Left renal cortex interstitium (tissue), 4 donors: ENCODE measurements around the gene GOLGA3. TPM values are rescaled to one million over a fixed set of nuclear protein-coding genes. Genes with fewer than 3 reads are reported as not detected.

Source experiments
- DNase-seq, 4 donors: peaks; one replicate each; pipeline ENCODE4 v3.0.0-alpha.2; 2013; ENCODE audit warnings: low read depth in 4 of 4, low spot score in 2 of 4, missing footprints in 1 of 4
- polyA plus RNA-seq, 4 donors: library from polyadenylated mRNA; unstranded; fragments of 120-200 nt; gene quantifications; one replicate each; pipeline ENCODE4 v1.2.1, GENCODE V29; 2013; ENCODE audit not compliant: insufficient read length in 4 of 4

GOLGA3 gene
- polyA plus RNA-seq, 4 donors, result 23.2 to 38.4 (median 31.0) TPM

DNA sequence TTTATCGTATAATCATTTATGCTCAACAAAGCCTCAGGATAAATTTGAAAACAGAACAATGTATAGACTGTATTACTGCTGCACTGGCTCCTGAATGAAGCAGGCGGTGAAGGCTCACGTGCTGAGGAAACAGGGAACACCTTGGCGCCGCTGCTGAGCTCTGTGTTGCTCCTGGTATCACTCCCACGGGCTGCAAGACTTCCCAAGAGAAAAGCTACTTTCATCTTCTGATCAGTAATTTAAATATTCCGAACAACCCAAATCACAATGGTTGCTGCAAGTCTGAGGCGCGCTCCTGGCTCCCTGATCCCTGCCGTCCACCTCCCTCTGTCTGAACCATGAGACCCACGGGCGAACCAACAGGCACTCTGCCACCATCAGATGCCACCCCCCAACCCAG is 102.3 kb downstream of the GOLGA3 start:
- DNase-seq, result no peak

GRCh38 chr12:132724506-132725241 is 104.0 kb downstream of the GOLGA3 start:
- DNase-seq, result no peak

DNA sequence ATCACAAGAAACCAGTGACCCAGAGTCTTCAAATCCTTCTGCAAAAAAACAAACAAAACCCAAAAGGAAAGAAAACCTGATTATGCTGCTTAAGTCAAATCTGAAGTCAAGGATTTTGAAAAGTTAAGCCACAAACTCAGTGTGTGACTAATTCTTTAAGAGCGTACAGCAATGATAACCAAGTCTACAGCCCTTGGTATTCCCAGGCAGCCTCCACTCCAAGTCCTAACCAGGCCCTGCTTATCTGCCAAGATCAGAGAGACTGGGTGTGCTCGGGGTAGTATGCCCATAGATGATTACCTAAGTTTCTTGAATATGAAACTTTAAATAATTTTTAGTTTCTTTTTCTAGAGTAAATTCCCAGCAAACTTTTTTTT is 104.9 kb downstream of the GOLGA3 start:
- no peak for DNase-seq

DNA sequence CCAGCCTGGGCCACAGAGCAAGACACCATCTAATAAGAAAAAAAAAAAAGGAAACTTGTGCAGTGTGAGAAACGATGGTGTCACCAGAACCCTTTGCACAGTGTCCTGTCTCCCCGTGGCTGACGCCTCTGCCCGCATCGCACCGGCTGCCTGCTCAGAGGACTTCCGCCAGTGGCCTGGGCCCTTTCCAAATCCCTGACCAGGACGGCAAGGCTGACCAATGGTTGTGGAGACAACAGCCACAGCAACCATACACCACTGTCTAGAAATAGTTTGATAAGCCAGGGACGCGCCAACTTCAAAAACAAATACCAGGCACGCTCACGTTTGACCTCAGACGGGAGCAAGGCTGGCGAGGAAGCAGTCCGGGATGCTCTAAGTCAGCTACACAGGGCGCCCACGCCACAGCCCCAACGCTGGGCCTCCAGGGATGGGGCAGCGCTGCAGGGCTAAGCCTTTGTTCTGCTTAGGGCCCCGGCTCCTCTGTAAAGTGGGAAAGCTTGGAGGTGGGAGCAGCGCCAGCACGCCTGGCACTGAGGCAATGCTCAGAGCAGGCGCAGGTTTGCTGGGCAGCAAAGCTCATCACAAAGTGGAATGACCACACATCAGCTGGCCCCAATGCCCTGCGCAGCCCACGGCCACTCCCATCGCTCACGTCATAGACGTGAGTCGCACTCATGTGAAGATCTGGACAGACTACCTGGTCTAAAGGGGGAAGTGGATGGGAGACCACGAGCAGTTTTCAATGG is 105.5 kb downstream of the GOLGA3 start:
- no peak for DNase-seq

DNA sequence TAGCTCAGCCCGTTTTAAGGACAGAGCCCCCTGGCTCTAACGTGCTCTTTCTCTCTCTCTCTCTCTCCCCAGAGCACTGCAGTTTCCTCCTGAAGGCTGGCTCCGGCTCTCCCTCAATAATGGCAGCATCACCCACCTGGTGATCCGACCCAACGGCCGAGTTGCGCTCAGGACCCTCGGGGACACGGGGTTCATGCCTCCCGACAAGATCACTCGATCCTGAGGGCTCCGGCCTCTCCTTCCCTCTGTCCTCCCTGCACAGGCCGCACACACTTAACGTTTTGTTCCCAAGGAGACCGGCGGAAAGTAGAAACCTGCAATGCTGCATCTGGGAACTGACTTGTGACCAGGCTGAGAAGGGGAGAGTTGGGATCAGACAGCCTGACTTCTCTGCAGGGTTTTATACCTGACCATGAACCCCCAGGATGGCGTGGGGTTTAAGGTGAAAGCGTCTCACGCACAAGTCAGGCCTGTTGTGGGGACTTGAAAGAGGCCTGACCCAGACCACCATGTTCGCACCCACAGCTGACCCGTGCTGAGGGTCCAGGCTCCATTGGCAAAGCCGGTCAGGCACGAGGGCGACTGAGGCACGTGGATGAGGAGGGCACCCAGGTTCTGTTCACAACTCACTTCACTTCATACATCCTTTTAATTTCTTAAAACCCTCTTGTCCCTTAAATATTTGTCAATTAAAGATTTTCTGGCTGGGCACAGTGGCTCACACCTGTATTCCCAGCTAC is 107.9 kb downstream of the GOLGA3 start:
- DNase-seq, result no peak

GRCh38 chr12:132719954-132720324 is 108.7 kb downstream of the GOLGA3 start:
- no peak for DNase-seq

DNA sequence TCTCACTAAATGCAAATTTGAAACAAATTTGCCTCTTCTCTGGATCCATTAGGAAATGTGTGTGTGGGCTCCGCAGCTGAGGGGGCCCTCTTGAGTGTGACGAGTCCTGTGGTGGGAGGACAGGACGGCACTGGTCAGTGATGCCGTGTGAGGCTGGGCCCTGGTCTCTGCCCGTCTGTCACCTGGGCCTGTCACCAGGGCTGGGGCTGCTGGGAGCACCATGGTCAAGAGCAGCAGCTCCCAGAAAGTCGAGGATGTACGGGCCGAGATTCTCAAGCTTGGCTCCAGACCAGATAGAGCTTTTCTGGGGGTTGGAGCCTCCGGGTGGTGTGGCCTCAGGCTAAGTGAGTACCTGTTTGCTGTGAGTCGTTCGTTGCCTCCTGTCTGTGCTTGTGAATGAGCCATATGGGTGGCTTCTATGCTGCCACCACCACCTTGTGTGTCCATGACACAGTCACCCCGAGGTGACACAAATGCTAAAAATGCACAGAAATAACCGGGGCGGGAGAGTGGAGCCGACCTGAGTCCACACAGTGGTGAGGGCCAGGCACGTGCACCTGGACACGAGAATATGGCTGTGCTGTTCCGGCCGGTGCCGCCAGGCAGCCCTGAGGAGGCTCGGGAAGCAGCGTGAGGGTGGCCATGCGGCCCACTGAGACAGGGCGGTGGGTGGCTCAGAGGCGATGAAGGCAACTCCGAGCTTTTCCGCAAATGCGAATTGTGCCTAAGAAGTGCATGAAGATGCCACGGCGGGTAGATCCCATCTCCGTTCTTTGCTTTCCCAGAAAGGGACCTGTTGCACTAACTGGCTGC is 109.3 kb downstream of the GOLGA3 start:
- no peak for DNase-seq

Other genes starting within 250 kb of the GOLGA3 start
- 1 to 10 TPM; 1.5 to 5.1 (median 3.0) TPM for gene LRCOL1, start 218.3 kb downstream of the GOLGA3 start, polyA plus RNA-seq
- 1 to 10 TPM in 3 of 4 donors, under 1 TPM in 1; 0.97 to 3.0 (median 1.7) TPM for gene P2RX2, start 210.1 kb downstream of the GOLGA3 start, polyA plus RNA-seq
- gene POLE, start 141.5 kb downstream of the GOLGA3 start, polyA plus RNA-seq, result 10 to 100 TPM; 36.7 to 68.0 (median 53.0) TPM
- gene PXMP2, start 141.3 kb downstream of the GOLGA3 start, polyA plus RNA-seq, result 10 to 100 TPM; 56.6 to 72.3 (median 59.0) TPM
- gene PGAM5, start 118.0 kb downstream of the GOLGA3 start, polyA plus RNA-seq, result 10 to 100 TPM; 17.5 to 28.6 (median 25.5) TPM
- 10 to 100 TPM; 49.0 to 89.5 (median 71.2) TPM for gene ANKLE2, start 67.0 kb downstream of the GOLGA3 start, polyA plus RNA-seq
- 10 to 100 TPM; 19.5 to 30.5 (median 25.2) TPM for gene CHFR, start 58.7 kb upstream of the GOLGA3 start, polyA plus RNA-seq
- gene ZNF605, start 127.4 kb upstream of the GOLGA3 start, polyA plus RNA-seq, result 10 to 100 TPM; 20.5 to 31.1 (median 26.1) TPM
- gene ZNF26, start 157.5 kb upstream of the GOLGA3 start, polyA plus RNA-seq, result 10 to 100 TPM; 10.2 to 18.6 (median 14.1) TPM
- 10 to 100 TPM; 60.1 to 89.0 (median 75.8) TPM for gene ZNF84, start 208.6 kb upstream of the GOLGA3 start, polyA plus RNA-seq